Measurements from ENCODE around the gene CAT. TPM values are rescaled to one million over a fixed set of nuclear protein-coding genes. Genes with fewer than 3 reads are reported as not detected.

CAT gene
- total and polyA plus RNA-seq, 9 of the 15 experiments (the other 6 are each of a cell fraction or from before 2014, with no cell fraction given), result 86.7 to 183 (median 114) TPM

DNA sequence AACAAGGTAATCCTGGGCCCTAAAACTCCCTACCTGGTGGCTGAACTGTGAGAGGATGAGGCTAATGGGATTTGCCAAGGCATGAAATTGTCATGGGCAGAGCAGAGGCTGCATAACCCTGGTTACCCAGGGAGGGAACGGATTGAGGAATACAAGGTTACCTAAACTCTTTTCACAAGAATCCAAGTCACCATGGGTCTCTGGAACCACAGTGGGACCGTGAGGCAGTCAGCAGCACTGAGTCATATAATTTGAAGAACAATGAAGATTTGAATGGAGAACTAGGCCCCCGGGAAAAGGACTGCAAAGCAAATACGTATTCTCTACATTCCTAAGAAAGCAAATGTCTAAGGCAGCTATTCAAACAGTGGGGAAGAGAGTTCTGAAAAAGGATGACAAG, 19.8 kb downstream of the CAT start (continued):
- TF ChIP-seq, protein P1, sequence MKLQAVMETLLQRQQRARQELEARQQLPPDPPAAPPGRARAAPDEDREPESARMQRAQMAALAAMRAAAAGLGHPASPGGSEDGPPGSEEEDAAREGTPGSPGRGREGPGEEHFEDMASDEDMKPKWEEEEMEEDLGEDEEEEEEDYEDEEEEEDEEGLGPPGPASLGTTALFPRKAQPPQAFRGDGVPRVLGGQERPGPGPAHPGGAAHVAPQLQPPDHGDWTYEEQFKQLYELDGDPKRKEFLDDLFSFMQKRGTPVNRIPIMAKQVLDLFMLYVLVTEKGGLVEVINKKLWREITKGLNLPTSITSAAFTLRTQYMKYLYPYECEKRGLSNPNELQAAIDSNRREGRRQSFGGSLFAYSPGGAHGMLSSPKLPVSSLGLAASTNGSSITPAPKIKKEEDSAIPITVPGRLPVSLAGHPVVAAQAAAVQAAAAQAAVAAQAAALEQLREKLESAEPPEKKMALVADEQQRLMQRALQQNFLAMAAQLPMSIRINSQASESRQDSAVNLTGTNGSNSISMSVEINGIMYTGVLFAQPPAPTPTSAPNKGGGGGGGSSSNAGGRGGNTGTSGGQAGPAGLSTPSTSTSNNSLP (IDR thresholded peaks at IDR 0.05; ENCODE audit: borderline replicate concordance, low read depth, low read length), result no peak
- TF ChIP-seq, protein P2, sequence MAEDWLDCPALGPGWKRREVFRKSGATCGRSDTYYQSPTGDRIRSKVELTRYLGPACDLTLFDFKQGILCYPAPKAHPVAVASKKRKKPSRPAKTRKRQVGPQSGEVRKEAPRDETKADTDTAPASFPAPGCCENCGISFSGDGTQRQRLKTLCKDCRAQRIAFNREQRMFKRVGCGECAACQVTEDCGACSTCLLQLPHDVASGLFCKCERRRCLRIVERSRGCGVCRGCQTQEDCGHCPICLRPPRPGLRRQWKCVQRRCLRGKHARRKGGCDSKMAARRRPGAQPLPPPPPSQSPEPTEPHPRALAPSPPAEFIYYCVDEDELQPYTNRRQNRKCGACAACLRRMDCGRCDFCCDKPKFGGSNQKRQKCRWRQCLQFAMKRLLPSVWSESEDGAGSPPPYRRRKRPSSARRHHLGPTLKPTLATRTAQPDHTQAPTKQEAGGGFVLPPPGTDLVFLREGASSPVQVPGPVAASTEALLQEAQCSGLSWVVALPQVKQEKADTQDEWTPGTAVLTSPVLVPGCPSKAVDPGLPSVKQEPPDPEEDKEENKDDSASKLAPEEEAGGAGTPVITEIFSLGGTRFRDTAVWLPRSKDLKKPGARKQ (CRISPR knock-in tag; IDR thresholded peaks at IDR 0.05), result no peak
- no peak for TF ChIP-seq PPARD (CRISPR knock-in tag; IDR thresholded peaks at IDR 0.05)
- no peak for TF ChIP-seq SIX5 (IDR thresholded peaks at IDR 0.05; ENCODE audit: borderline replicate concordance in 1 of 2, insufficient read depth in 1 of 2, low read depth in 1 of 2, low read length in 2 of 2)

DNA sequence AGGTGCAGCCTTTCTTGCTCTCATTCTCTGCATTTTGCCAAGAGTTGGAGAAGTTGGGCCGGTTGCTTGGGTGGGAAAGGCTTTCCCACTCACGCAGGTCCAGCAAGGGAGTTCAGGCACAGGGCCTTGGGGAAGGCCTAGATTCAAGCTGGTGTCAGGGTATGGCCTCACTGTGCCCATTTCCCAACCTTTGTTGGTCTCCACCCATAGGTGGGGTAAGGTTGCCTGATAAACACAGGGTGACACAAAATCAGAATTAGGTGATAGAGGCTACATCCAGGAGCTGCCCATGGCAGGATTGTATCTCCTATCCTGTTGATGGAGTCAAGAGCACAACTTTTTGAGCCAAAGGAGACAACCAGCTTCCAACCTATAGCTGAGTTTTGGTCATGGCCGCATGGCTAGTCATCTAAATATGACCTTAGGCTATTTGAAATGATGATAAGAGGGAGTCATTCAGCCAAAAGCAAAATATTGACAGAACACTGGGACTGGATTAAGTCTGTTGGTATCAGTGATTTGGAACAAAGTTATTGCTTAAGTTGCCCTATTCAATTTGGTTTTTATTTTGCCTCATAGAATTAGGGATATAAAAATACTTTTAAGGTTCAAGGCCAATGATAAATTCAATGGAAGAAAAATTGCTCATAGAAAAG, 20.9 kb downstream of the CAT start:
- H4K20me1 ChIP-seq (replicated peaks; ENCODE audit: control insufficient read depth, insufficient read depth, low read length), result no peaks in the 10 kb centered on the region
- in situ Hi-C loops (cut with MboI), result no loop called here

More for the DNA sequence above, 20.9 kb downstream of the CAT start:
- no peaks in the 10 kb centered on the region for H3K9me3 ChIP-seq (replicated peaks; ENCODE audit: control insufficient read depth, insufficient read depth, low read depth, low read length)
- no peak overlapping the region for H3K4me3 ChIP-seq
- H2AFZ ChIP-seq (ENCODE audit: low read depth, low read length), result no peak overlapping the region
- FAIRE-seq (no peak), ATAC-seq (no peak), DNase-seq (ENCODE audit: extremely low read depth in 1 of 4, low spot score in 3 of 4) (no peak)
- peaks cover 2 to 5% of the 10 kb centered on the region in 2 experiments; a peak in 3 of 5 replicates for H3K4me1 ChIP-seq (replicated peaks in 1 of 2; ENCODE audit: control insufficient read depth in 2 of 2, insufficient read depth in 2 of 2, low read length in 2 of 2)
- H3K27ac ChIP-seq (ENCODE audit: extremely low read depth, low read depth, low read length), result no peak overlapping the region
- H3K9me1 ChIP-seq (ENCODE audit: control insufficient read depth, insufficient read depth, low read length), result no peaks in the 10 kb centered on the region
- no TSS peak for BruUV-seq (replicated peaks)
- H3K27me3 ChIP-seq (ENCODE audit: control insufficient read depth in 2 of 2, insufficient read depth in 2 of 2, low read length in 2 of 2), result no peaks in the 10 kb centered on the region
- H3K4me2 ChIP-seq (ENCODE audit: insufficient read depth, low read length), result no peak overlapping the region
- H3K36me3 ChIP-seq (ENCODE audit: control insufficient read depth, insufficient read depth, low read length), result peaks cover 93% of the 10 kb centered on the region
- ChIA-PET POLR2A (interaction anchor here (0.6 to 1.6 kb wide), 4 partner anchors 9 to 326 kb away, joined by 3 to 5 read pairs (median 3); no protein-coding TSS in a partner anchor), CTCF (ENCODE audit: low intra/inter-chr PET ratio) (no interaction called here)
- WGBS (ENCODE audit: insufficient coverage, low coverage, missing lambda C conversion rate), result 88% methylated on average over 3 of the region's 3 CpGs
- no peaks in the 10 kb centered on the region for H3K79me2 ChIP-seq (ENCODE audit: control insufficient read depth, insufficient read depth, low read length)
- H3K9ac ChIP-seq (ENCODE audit: insufficient read depth in 1 of 2, low read depth in 2 of 2, low read length in 2 of 2), result no peak overlapping the region
- intact Hi-C loops (cut with micrococcal nuclease), result no loop called here
- TF ChIP-seq CHD1 (IDR thresholded peaks at IDR 0.05; ENCODE audit: low read length), result no peak
- no peak for TF ChIP-seq KLF13 (tag; IDR thresholded peaks at IDR 0.05; ENCODE audit: borderline replicate concordance, low read depth)
- TF ChIP-seq TARDBP (IDR thresholded peaks at IDR 0.05), result no peak
- no peak for TF ChIP-seq CEBPG (CRISPR knock-in tag; IDR thresholded peaks at IDR 0.05)
- TF ChIP-seq CEBPG (tag; conservative IDR thresholded peaks at IDR 0.05 in 1 of 2, IDR thresholded peaks at IDR 0.05 in 1 of 2), result no peak
- TF ChIP-seq GATAD2A (IDR thresholded peaks at IDR 0.05), result no peak
- no peak for TF ChIP-seq SRSF9 (IDR thresholded peaks at IDR 0.05; ENCODE audit: borderline replicate concordance, low read depth, low read length)
